Calu3 (cell line): ENCODE results near the gene MLH3. TPM values are rescaled to one million over a fixed set of nuclear protein-coding genes. Genes with fewer than 3 reads are reported as not detected.
"Not testable (repeated sequence)": the region's sequence is repeated elsewhere in the genome, so short reads cannot be mapped to it uniquely, and the experiment has no call there.

Experiments
- BruUV-seq: library from RNA; stranded (reverse); fragments of 400-500 nt; replicated peaks from 2 replicates; lab custom pipeline; 2021; lab: Mats Ljungman, UMichigan
- CTCF ChIA-PET: fragments of 300-600 bp; sonication (Branson Sonifier 250); formaldehyde crosslinking; loops from one replicate; lab custom pipeline; 2022; ENCODE audit warnings: antibody characterized with exemption; lab: Charles Lee
- DNase-seq: peaks from one replicate; pipeline ENCODE4 v3.0.0; 2022
- H3K27ac Mint-ChIP-seq: one replicate; pipeline ENCODE4 v1.8.0; 2022; ENCODE audit warnings: mixed read lengths; ENCODE audit not compliant: unreplicated experiment
- H3K27me3 Mint-ChIP-seq: one replicate; pipeline ENCODE4 v1.8.0; 2022; ENCODE audit warnings: mixed read lengths; ENCODE audit not compliant: unreplicated experiment
- H3K36me3 Mint-ChIP-seq: one replicate; pipeline ENCODE4 v1.8.0; 2022; ENCODE audit warnings: mild to moderate bottlenecking, moderate library complexity, mixed read lengths; ENCODE audit not compliant: insufficient read depth, unreplicated experiment
- H3K4me1 Mint-ChIP-seq: one replicate; pipeline ENCODE4 v1.8.0; 2022; ENCODE audit warnings: mild to moderate bottlenecking, low read depth, mixed read lengths; ENCODE audit not compliant: unreplicated experiment
- H3K4me3 Mint-ChIP-seq: one replicate; pipeline ENCODE4 v1.8.0; 2022; ENCODE audit warnings: mild to moderate bottlenecking, low read depth, moderate library complexity, mixed read lengths; ENCODE audit not compliant: unreplicated experiment
- H3K9me3 Mint-ChIP-seq: one replicate; pipeline ENCODE4 v1.8.0; 2022; ENCODE audit warnings: low read depth, mixed read lengths; ENCODE audit not compliant: unreplicated experiment
- CTCF ChIP-seq: fragments of 200-600 bp; IDR thresholded peaks from one replicate; pipeline ENCODE4 v1.8.0; 2022; ENCODE audit warnings: antibody characterized with exemption; ENCODE audit not compliant: unreplicated experiment
- intact Hi-C: fragments of 100-400 bp; cut with micrococcal nuclease; formaldehyde crosslinking; loops from one replicate; pipeline ENCODE4 v1.10.0; 2022; ENCODE audit not compliant: unreplicated experiment
- total RNA-seq: library from RNA; stranded (reverse); gene quantifications from 2 replicates; pipeline ENCODE4 v1.2.3, GENCODE V29; 2022

The MLH3 gene
- total RNA-seq, 1 experiment from 2014 or later = 24.7 TPM

DNA sequence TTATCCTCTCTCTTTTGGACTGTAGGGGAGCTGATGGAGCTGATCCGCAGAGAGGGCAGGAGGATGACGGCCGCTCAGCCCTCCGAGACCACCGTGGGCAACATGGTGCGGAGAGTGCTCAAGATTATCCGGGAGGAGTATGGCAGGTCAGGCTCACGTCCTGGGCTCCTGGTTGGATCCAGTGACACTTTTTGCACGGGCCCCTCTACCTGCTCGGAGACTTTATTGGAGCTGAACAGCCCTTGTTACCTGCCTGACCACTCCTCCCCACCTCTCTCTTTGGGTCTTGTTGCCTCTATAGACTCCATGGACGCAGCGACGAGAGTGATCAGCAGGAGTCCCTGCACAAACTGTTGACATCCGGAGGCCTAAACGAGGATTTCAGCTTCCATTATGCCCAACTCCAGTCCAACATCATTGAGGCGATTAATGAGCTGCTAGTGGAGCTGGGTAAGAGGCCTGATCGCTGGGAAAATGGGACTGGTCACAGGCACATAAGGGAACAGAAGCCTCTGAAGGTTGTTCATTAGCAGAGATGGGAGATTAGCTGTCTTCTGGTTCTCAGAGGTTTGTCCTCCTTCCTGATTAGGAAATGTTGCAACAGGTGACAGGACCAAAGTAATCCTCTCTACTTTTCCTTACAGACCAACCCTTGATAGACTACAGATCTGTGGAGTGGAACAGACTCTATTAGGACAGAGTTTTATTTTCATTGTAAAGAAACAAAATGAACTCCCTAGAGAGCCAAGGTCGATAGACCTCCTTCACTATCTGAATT lies 47.8 kb downstream of the MLH3 start:
- Mint-ChIP-seq H3K36me3 (peaks cover 43% of the 10 kb centered on the region), H3K4me3 (peak overlapping the region; percentile 85), H3K27ac (peak overlapping the region; percentile 77), H3K4me1 (peaks cover 28% of the 10 kb centered on the region), H3K9me3 (no peaks in the 10 kb centered on the region), H3K27me3 (no peaks in the 10 kb centered on the region)
- TF ChIP-seq CTCF = no peak
- DNase-seq = no peak
- BruUV-seq = no TSS peak
- intact Hi-C loops = loop anchor here (5.0 kb wide), 1 partner anchor 61 kb away; no protein-coding TSS in a partner anchor
- CTCF ChIA-PET = interaction anchor here (0.5 to 2.0 kb wide), 5 partner anchors 15 to 656 kb away, joined by 3 to 12 read pairs (median 4); partner anchors contain the start of gene RPS6KL1

- BruUV-seq = TSS peak; percentile 59
- intact Hi-C loops = loop anchor here (1.0 to 5.0 kb wide), 2 partner anchors 60 to 88 kb away; no protein-coding TSS in a partner anchor
These were observed 48.6 kb downstream of the MLH3 start, which contains the start of gene EIF2B2 for GRCh38 chr14:75002392-75003249. Gene EIF2B2, plus strand, starts transcription at chr14:75002921. Its CDS starts 70 bp downstream, at chr14:75002991.

DNA sequence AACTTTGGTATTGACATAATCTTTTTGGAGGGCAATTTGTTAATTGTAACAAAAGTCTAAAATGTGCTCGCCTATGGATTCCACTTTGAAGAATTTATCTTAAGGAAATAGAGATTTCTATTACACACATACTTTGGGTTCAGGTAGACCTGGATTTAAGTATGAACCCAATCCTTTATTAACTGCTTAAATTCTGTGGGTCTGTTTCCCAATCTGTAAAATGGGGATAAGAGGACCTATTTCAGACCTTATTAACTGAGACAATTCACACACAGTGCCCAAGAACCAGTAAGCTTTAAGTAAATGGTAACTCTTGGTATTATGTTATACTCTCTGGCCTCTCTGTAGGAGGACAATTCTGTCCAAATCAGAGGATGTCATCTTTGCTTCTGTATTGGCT lies 49.4 kb downstream of the MLH3 start:
- Mint-ChIP-seq H3K9me3 (no peaks in the 10 kb centered on the region), H3K27me3 (no peaks in the 10 kb centered on the region), H3K36me3 (peaks cover 30% of the 10 kb centered on the region), H3K4me1 (peaks cover 28% of the 10 kb centered on the region), H3K27ac (peak overlapping the region; percentile 77), H3K4me3 (peak overlapping the region; percentile 85)
- TF ChIP-seq CTCF = no peak
- BruUV-seq = no TSS peak
- CTCF ChIA-PET = interaction anchor here (2.0 kb wide), 1 partner anchor 56 kb away, joined by 12 read pairs; no protein-coding TSS in a partner anchor
- intact Hi-C loops = loop anchor here (1.0 to 5.0 kb wide), 2 partner anchors 60 to 88 kb away; no protein-coding TSS in a partner anchor
- no peak for DNase-seq

More at GRCh38 chr14:75002392-75003249, 48.6 kb downstream of the MLH3 start, which contains the start of gene EIF2B2:
- H3K9me3 Mint-ChIP-seq = no peaks in the 10 kb centered on the region
- CTCF ChIA-PET = interaction anchor here (0.5 to 2.0 kb wide), 5 partner anchors 16 to 657 kb away, joined by 3 to 12 read pairs (median 4); partner anchors contain the start of gene RPS6KL1
- peak within 1 kb of the TSS; percentile 77 for H3K27ac Mint-ChIP-seq
- DNase-seq = peak; percentile 98
- peaks cover 36% of the 10 kb centered on the region for H3K36me3 Mint-ChIP-seq
- TF ChIP-seq CTCF = no peak
- peak within 1 kb of the TSS; percentile 85 for H3K4me3 Mint-ChIP-seq
- H3K4me1 Mint-ChIP-seq = peaks cover 28% of the 10 kb centered on the region
- no peaks in the 10 kb centered on the region for H3K27me3 Mint-ChIP-seq

GRCh38 chr14:75001261-75001660 lies 50.0 kb downstream of the MLH3 start:
- intact Hi-C loops = loop anchor here (5.0 kb wide), 1 partner anchor 59 kb away; no protein-coding TSS in a partner anchor
- BruUV-seq = no TSS peak
- Mint-ChIP-seq H3K27me3 (no peaks in the 10 kb centered on the region), H3K4me3 (no peak overlapping the region), H3K36me3 (peaks cover 30% of the 10 kb centered on the region), H3K9me3 (no peaks in the 10 kb centered on the region), H3K27ac (no peak overlapping the region), H3K4me1 (peaks cover 28% of the 10 kb centered on the region)
- CTCF ChIA-PET = no interaction called here
- no peak for TF ChIP-seq CTCF
- no peak for DNase-seq

DNA sequence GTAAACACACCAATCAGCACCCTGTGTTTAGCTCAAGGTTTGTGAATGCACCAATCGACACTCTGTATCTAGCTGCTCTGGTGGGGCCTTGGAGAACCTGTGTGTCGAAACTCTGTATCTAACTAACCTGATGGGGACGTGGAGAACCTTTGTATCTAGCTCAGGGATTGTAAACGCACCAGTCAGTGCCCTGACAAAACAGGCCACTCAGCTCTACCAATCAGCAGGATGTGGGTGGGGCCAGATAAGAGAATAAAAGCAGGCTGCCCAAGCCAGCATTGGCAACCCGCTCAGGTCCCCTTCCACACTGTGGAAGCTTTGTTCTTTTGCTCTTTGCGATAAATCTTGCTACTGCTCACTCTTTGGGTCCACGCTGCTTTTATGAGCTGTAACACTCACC lies 55.5 kb downstream of the MLH3 start:
- H3K4me3 Mint-ChIP-seq, intact Hi-C loops, CTCF ChIA-PET, H3K9me3 Mint-ChIP-seq, BruUV-seq, H3K27me3 Mint-ChIP-seq, H3K36me3 Mint-ChIP-seq, H3K27ac Mint-ChIP-seq, H3K4me1 Mint-ChIP-seq, DNase-seq: not testable (repeated sequence)

DNA sequence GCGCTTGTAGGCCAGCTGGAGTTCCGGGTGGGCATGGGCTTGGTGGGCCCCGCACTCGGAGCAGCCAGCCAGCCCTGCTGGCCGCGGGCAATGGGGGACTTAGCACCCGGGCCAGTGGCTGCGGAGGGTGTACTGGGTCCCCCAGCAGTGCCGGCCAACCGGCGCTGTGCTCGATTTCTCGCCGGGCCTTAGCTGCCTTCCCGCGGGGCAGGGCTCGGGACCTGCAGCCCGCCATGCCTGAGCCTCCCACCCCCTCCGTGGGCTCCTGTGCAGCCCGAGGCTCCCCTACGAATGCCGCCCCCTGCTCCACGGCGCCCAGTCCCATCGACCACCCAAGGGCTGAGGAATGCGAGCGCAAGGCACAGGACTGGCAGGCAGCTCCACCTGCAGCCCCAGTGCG lies 57.1 kb downstream of the MLH3 start:
- BruUV-seq, H3K27me3 Mint-ChIP-seq, H3K27ac Mint-ChIP-seq, H3K4me3 Mint-ChIP-seq, H3K36me3 Mint-ChIP-seq, DNase-seq, H3K9me3 Mint-ChIP-seq, H3K4me1 Mint-ChIP-seq, intact Hi-C loops, CTCF ChIA-PET: not testable (repeated sequence)
